Ovary (tissue), 3 donors: ENCODE measurements around the gene VAV2.

ENCODE experiments used
- CTCF ChIP-seq, 3 donors: fragments of 450-650 bp in 2 of 3; fragments of 200-600 bp in 1 of 3; IDR thresholded peaks; one replicate each; pipeline versions ENCODE4 v1.5.1 to v1.8.0; 2016 to 2022; ENCODE audit warnings: antibody characterized with exemption in 3 of 3, mild to moderate bottlenecking in 1 of 3
- EP300 ChIP-seq: sonication (generic); formaldehyde crosslinking; IDR thresholded peaks from one replicate; pipeline ENCODE4 v1.6.1; 2017; ENCODE audit warnings: antibody characterized with exemption
- POLR2A ChIP-seq: fragments of 450-650 bp; IDR thresholded peaks from one replicate; pipeline ENCODE4 v1.6.1; 2017; ENCODE audit warnings: antibody characterized with exemption, mild to moderate bottlenecking, moderate library complexity
- donor health status: DM: no; HTN: no; CAD: no.

- TF ChIP-seq CTCF (IDR thresholded peaks at IDR 0.05): no peak
- TF ChIP-seq EP300: no peak
- TF ChIP-seq POLR2A: no peak
These were observed 258.7 kb downstream of the VAV2 start for GRCh38 chr9:133733421-133733795.
